HG02678 (cell line): ENCODE data around the gene H2AZ2.
"Not testable (repeated sequence)": the region's sequence is repeated elsewhere in the genome, so short reads cannot be mapped to it uniquely, and the experiment has no call there.

ENCODE experiments used
- ATAC-seq: cut with Tn5 transposase; IDR thresholded peaks from one replicate; pipeline ENCODE4 v1.9.1; 2021; ENCODE audit warnings: mild to moderate bottlenecking, moderate library complexity; ENCODE audit not compliant: unreplicated experiment

H2AZ2 gene

GRCh38 chr7:44787762-44788161, 60.1 kb downstream of the H2AZ2 start:
- no peak for ATAC-seq

- no peak for ATAC-seq
Observed at GRCh38 chr7:44787041-44787440, 60.8 kb downstream of the H2AZ2 start.

- not testable (repeated sequence) for ATAC-seq
Observed at GRCh38 chr7:44785218-44785617, 62.7 kb downstream of the H2AZ2 start.

GRCh38 chr7:44784364-44784763, 63.5 kb downstream of the H2AZ2 start:
- ATAC-seq: no peak

- no peak for ATAC-seq
Observed at GRCh38 chr7:44783407-44783806, 64.5 kb downstream of the H2AZ2 start.

- ATAC-seq: no peak
Observed at GRCh38 chr7:44782460-44782859, 65.4 kb downstream of the H2AZ2 start.
